ENCODE results near the gene HPCAL1.

Gene HPCAL1

GRCh38 chr2:10426726-10427617, 124.3 kb downstream of the HPCAL1 start:
- DNase-seq (ENCODE audit: low read depth): no peak

GRCh38 chr2:10427618-10427949, 124.9 kb downstream of the HPCAL1 start:
- no peak for DNase-seq (ENCODE audit: low read depth)

GRCh38 chr2:10428355-10428754, 125.7 kb downstream of the HPCAL1 start:
- no peak for DNase-seq (ENCODE audit: low read depth)

- DNase-seq (ENCODE audit: low read depth): no peak
These were observed 126.2 kb downstream of the HPCAL1 start for GRCh38 chr2:10428924-10429323.

- no peak for DNase-seq (ENCODE audit: low read depth)
These were observed 128.3 kb downstream of the HPCAL1 start for GRCh38 chr2:10430886-10431622.

- DNase-seq (ENCODE audit: low read depth): no peak
These were observed 129.1 kb downstream of the HPCAL1 start for GRCh38 chr2:10431797-10432196.

GRCh38 chr2:10432311-10433181, 129.8 kb downstream of the HPCAL1 start:
- DNase-seq (ENCODE audit: low read depth): no peak

DNA sequence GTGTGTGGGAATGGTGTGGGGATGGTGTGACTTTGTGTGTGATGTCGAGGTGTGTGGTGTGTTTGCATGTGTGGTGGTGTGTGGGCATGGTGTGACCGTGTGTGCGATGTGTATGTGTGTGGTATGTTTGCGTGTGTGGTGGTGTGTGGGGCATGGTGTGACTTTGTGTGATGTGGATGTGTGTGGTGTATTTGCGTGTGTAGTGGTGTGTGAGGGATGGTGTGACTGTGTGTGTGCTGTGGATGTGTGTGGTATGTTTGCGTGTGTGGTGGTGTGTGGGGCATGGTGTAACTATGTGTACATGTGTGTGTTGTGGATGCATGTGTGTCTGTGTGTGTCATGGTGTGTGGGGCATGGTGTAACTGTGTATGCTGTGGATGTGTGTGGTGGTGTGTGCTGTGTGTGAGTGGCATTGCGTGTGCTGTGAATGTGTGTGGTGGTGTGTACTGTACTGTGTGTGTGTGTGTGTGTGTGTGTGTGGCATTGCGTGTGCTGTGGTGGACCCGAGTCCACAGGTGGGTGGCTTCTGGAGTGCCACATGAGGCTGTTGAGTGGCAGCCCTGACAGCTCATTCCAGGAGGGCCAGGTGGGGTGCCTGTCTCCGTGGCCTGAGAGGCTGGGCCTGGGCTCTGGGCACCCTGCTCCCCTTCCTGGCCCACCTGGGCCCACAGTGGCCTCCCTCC, 130.7 kb downstream of the HPCAL1 start:
- DNase-seq (ENCODE audit: low read depth): no peak

DNA sequence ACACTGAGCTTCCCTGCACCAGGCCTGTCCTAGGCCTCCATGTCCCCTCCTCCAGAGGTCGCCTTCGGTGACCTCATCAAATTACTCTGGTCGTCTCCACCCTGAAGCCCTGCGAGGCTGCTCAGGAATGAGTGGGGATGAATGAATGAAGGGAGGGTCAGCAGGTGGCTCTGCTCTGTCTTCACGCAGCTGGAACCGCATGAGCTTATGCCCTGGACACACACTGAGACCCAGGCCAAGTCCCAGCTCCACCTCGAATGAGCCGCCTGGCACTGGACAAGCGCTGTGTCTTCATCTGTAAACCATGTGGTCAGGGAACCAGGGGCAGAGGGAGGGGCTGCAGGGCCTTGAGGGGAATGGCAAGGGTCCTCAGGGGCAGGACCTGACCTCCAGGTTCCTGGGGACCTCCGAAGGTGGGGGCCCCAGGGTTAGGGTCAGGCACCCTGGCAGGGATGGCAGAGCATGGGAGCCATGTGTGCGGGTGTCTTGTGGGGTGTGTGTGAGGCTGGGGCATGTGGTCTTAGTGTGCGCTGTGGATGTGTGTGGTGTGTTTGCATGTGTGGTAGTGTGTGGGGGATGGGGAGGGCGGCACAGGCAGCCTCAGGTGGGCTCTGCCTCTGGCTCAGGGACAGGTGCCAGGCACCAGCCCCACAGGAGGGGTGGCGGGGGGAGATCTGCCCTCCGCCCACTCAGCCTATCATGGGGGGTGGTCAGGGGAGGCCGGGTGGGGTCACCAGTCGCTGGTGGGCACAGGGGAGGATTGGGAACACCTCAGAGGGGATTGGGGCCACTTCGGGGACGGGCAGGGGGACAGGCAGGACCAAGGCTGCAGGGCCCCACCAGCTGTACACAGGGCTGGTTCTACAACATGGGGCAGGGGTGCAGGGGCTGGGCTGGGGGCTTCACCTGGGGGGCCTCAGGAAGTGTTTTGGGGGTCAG, 131.5 kb downstream of the HPCAL1 start:
- DNase-seq (ENCODE audit: low read depth): no peak

DNA sequence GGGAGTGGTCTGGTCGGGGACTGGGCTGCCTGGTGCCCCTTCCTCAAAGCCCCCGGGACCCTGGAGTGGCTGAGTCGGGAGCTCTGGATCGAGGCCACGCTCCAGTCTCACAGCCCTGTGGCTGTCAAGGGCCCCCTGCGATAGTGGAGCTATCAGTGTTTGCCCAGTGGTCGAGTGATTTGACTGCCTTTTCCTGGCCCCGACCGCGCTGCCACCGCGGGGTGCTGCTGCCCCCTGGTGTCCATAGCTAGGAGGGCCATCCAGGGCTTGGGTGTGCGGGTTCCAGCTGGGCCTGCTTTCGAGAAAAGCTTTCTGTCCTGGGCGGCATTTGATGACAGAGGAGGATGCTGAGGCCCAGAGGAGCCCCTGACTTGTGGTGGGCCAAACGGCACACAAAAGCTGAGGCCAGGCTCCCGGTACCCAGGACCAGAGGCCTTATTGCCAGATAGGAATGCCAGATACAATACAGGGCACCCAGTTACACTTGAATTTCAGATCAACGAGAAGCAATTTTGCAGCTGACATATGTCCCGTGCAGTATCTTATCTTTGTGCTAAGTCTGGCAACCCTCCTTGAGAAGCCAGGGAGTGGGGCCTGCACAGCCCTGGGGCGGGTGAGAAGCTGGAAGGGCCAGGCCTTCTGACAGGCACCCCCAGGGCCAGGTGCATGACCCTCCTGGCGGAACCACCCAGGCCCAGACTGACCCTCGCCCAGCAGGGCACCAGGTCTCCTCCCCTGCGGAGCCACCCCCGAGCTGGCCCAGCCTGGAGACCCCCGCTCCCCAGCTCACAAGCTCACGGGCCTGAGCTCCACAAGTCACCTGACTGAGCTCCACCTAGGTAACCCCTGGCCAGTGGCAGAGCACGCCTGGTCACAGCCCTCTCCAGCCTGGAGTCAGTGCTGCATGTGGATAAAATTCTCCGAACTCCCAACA, 132.4 kb downstream of the HPCAL1 start:
- peak; percentile 48 for DNase-seq (ENCODE audit: low read depth)

DNA sequence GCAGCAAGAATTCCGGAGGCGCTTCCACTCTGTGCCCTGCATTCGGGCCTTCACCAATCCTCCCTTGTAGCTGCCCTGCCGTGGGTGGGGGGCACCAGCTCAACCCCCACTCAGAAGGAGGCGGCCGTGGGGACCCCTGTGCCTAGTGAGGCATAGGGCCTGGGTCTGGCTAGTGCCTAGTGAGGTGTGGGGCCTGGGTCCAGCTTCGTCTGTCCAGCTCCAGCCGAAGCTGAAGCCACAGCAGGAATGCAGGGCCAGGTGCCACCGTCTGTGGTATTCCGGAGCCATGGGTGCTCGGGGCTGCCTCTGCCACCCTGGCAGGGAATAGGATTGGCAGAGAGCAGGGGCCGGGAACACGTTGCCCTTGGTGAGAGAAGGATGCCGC, 133.1 kb downstream of the HPCAL1 start:
- no peak for DNase-seq (ENCODE audit: low read depth)

DNA sequence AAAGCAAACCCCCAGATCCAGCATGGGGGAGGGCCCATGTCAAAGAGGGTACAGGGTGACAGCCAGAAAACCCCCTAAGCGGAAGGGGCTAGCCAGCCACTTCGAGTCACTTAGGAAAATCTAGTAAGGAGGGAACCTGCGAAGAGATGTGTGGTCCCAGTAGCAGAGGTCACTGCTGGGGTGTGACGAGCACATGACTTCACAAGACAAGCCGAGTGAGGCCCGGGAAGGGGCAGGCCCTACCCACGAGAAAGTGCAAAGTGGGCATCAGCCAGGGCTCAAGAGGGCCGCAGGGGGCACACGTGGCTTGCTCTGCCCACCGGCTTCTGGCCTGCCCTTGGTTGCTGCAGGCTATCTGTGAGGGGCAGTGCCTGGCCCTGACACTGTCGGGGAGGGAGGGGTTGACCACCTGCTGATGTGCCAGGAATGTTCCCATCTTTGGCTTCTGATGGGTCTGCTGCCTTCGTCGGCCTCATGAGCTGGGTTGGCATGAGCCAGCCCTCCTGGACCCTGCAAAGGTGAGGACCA, 133.9 kb downstream of the HPCAL1 start:
- no peak for DNase-seq (ENCODE audit: low read depth)

GRCh38 chr2:10437806-10438205, 135.1 kb downstream of the HPCAL1 start:
- DNase-seq (ENCODE audit: low read depth): no peak

DNA sequence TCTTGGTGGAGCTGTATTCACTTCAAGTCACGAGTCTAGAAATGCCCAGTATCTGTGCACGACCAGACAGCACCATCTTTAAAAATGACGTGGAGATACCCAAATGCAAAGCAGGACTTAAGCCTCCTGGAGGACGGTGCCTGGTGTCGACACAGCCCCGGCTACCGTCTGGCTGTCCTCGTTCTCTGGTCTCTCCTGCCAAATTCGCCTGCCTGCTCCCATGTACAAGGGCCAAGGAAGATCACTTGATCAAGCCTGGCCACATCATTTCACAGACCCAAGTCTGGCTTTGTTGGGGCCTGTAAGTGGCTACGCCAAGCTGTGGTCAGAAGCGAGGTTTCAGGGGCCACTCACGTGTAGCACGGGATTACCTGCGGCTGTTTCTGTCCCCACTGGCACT, 136.0 kb downstream of the HPCAL1 start:
- no peak for DNase-seq (ENCODE audit: low read depth)

- DNase-seq (ENCODE audit: low read depth): no peak
These were observed 136.6 kb downstream of the HPCAL1 start for GRCh38 chr2:10439185-10439879.

GRCh38 chr2:10439971-10440370, 137.3 kb downstream of the HPCAL1 start:
- no peak for DNase-seq (ENCODE audit: low read depth)

- no peak for DNase-seq (ENCODE audit: low read depth)
These were observed 138.0 kb downstream of the HPCAL1 start for GRCh38 chr2:10440736-10441135.

- DNase-seq (ENCODE audit: low read depth): no peak
These were observed 139.2 kb downstream of the HPCAL1 start for GRCh38 chr2:10441948-10442347.
